GM12872 (cell line): ENCODE data around the gene CSNK1E.

Experiments
- CTCF ChIP-seq: IDR thresholded peaks from 3 replicates; pipeline ENCODE4 v1.5.1; 2011; ENCODE audit warnings: low read depth, mild to moderate bottlenecking, low read length, moderate library complexity; ENCODE audit not compliant: insufficient read depth

The CSNK1E gene

GRCh38 chr22:38317122-38317994 lies at the start of gene CSNK1E:
Gene CSNK1E (minus strand): TSS chr22:38317433. CDS start chr22:38314157, 3,276 bp downstream.
- no peak for TF ChIP-seq CTCF

GRCh38 chr22:38355275-38355674 lies 38.0 kb upstream of the CSNK1E start:
- no peak for TF ChIP-seq CTCF

GRCh38 chr22:38353701-38354100 lies 36.5 kb upstream of the CSNK1E start:
- no peak for TF ChIP-seq CTCF

GRCh38 chr22:38353142-38353629 lies 36.0 kb upstream of the CSNK1E start:
- peak; percentile 90 for TF ChIP-seq CTCF

- no peak for TF ChIP-seq CTCF
Observed at GRCh38 chr22:38352436-38352835, 35.2 kb upstream of the CSNK1E start.

GRCh38 chr22:38350444-38351359 lies 33.5 kb upstream of the CSNK1E start:
- TF ChIP-seq CTCF, result no peak

- TF ChIP-seq CTCF, result no peak
Observed at GRCh38 chr22:38348751-38349496, 31.7 kb upstream of the CSNK1E start.
